K562 (cell line): ENCODE results near the gene UBE2H. TPM values are rescaled to one million over a fixed set of nuclear protein-coding genes. Genes with fewer than 3 reads are reported as not detected.

ENCODE experiments used
- ATAC-seq: fragments of 200-7000 bp; cut with Tn5 transposase; 3 replicates; pipeline ENCODE4 v1.9.1; 2020; ENCODE audit warnings: moderate library complexity
- BruUV-seq: library from RNA; stranded (reverse); fragments of 400-500 nt; replicated peaks from 2 replicates; lab custom pipeline; 2021; lab: Mats Ljungman, UMichigan
- CTCF ChIA-PET: fragments of 300-600 bp; formaldehyde crosslinking; extraction: SDS; loops from one replicate; lab custom pipeline; 2021; ENCODE audit warnings: low intra/inter-chr PET ratio; lab: Yijun Ruan, JAX
- POLR2A ChIA-PET: fragments of 300-600, 350-650 bp; sonication (Branson Sonifier 250); formaldehyde crosslinking; extraction: SDS; loops from one replicate; lab custom pipeline; 2021; ENCODE audit warnings: antibody characterized with exemption, inconsistent platforms; lab: Yijun Ruan, JAX
- DNase-seq, 4 experiments: peaks; one replicate each; pipeline versions ENCODE4 v3.0.0 to v3.0.0-alpha.2; 2011 to 2018; ENCODE audit warnings: low spot score in 3 of 4, mixed read lengths in 3 of 4; ENCODE audit errors: extremely low read depth in 1 of 4
- FAIRE-seq: peaks from 2 replicates; lab custom pipeline; 2011; peaks lifted over from hg19 to GRCh38; lab: Jason Lieb, UNC
- H2AFZ ChIP-seq: 2 replicates; pipeline ENCODE4 v1.6.0; 2011; ENCODE audit warnings: low read depth, low read length, control low read depth, inconsistent platforms
- H3K27ac ChIP-seq: fragments of 200-600 bp; 3 replicates; pipeline ENCODE4 v1.8.0; 2011; ENCODE audit warnings: low read depth, mild to moderate bottlenecking, control low read depth, inconsistent platforms, low read length, moderate library complexity, mixed read lengths; ENCODE audit errors: extremely low read depth
- H3K27me3 ChIP-seq, 2 experiments: fragments of 300-600 bp in 1 of 2; 2 replicates in 1 of 2; 3 replicates in 1 of 2; pipeline versions ENCODE4 v1.6.0 to v1.8.0; 2011; ENCODE audit warnings: inconsistent platforms in 2 of 2, low read length in 2 of 2, mild to moderate bottlenecking in 1 of 2, mixed read lengths in 1 of 2, moderate library complexity in 1 of 2; ENCODE audit not compliant: control insufficient read depth in 2 of 2, insufficient read depth in 2 of 2
- H3K36me3 ChIP-seq: fragments of 300-600 bp; 3 replicates; pipeline ENCODE4 v1.8.0; 2011; ENCODE audit warnings: mild to moderate bottlenecking, low read length, inconsistent platforms; ENCODE audit not compliant: control insufficient read depth, insufficient read depth
- H3K4me1 ChIP-seq, 2 experiments: fragments of 200-600 bp in 1 of 2; replicated peaks in 1 of 2; 2 replicates in 1 of 2; 3 replicates in 1 of 2; pipeline versions ENCODE4 v1.5.1 to v1.8.0; 2011; ENCODE audit warnings: inconsistent platforms in 2 of 2, low read length in 2 of 2, mild to moderate bottlenecking in 1 of 2, mixed read lengths in 1 of 2, moderate library complexity in 1 of 2; ENCODE audit not compliant: control insufficient read depth in 2 of 2, insufficient read depth in 2 of 2
- H3K4me2 ChIP-seq: 2 replicates; pipeline ENCODE4 v1.6.1; 2011; ENCODE audit warnings: low read length, control low read depth, inconsistent platforms, mixed read lengths; ENCODE audit not compliant: insufficient read depth
- H3K4me3 ChIP-seq: fragments of 200-600 bp; sonication (generic), shearing (Covaris generic); 2 replicates; pipeline ENCODE4 v1.5.1; 2016; ENCODE audit warnings: control low read depth, inconsistent platforms
- H3K79me2 ChIP-seq: fragments of 200-600 bp; 3 replicates; pipeline ENCODE4 v1.8.0; 2011; ENCODE audit warnings: low read length, inconsistent platforms; ENCODE audit not compliant: control insufficient read depth, insufficient read depth
- H3K9ac ChIP-seq, 2 experiments: 2 replicates each; pipeline versions ENCODE4 v1.6.0 to v1.6.1; 2011; ENCODE audit warnings: low read depth in 2 of 2, low read length in 2 of 2, control low read depth in 1 of 2, inconsistent platforms in 1 of 2, mild to moderate bottlenecking in 1 of 2, mixed read lengths in 1 of 2; ENCODE audit not compliant: insufficient read depth in 1 of 2
- H3K9me1 ChIP-seq: one replicate; pipeline ENCODE4 v1.6.0; 2011; ENCODE audit warnings: inconsistent platforms, mild to moderate bottlenecking, low read length, moderate library complexity; ENCODE audit not compliant: control insufficient read depth, insufficient read depth
- H3K9me3 ChIP-seq: replicated peaks from 2 replicates; pipeline ENCODE4 v1.5.1; 2011; ENCODE audit warnings: low read depth, low read length, inconsistent platforms; ENCODE audit not compliant: control insufficient read depth, insufficient read depth
- H4K20me1 ChIP-seq: replicated peaks from 2 replicates; pipeline ENCODE4 v1.6.1; 2011; ENCODE audit warnings: low read length, inconsistent platforms, mixed read lengths; ENCODE audit not compliant: control insufficient read depth, insufficient read depth
- MAFF ChIP-seq: IDR thresholded peaks from 2 replicates; pipeline ENCODE4 v1.6.1; 2012; ENCODE audit warnings: low read length, improper control_type of control experiment
- NEUROD1 ChIP-seq: fragments of 150-350 bp; IDR thresholded peaks from 2 replicates; pipeline ENCODE4 v1.6.1; 2014; ENCODE audit warnings: borderline replicate concordance, low read length, low read depth; ENCODE audit not compliant: partially characterized antibody
- RBM39 ChIP-seq: fragments of 200-400 bp; formaldehyde crosslinking; optimal IDR thresholded peaks from 2 replicates; pipeline ENCODE3; 2018; ENCODE audit warnings: low read depth, low read length
- SIN3B ChIP-seq: fragments of 450-650 bp; IDR thresholded peaks from 2 replicates; pipeline ENCODE4 v1.6.1; 2017; ENCODE audit warnings: low read depth, mild to moderate bottlenecking, moderate library complexity
- TAF7 ChIP-seq: fragments of 450-650 bp; IDR thresholded peaks from 2 replicates; pipeline ENCODE4 v1.6.1; 2016; ENCODE audit warnings: missing genetic modification characterization, missing compliant biosample characterization
- ZNF3 ChIP-seq: fragments of 250-450 bp; sonication (Bioruptor Pico); IDR thresholded peaks from 2 replicates; pipeline ENCODE4 v1.5.0; 2021; ENCODE audit warnings: mild to moderate bottlenecking, moderate library complexity
- WGBS: fragments of 100-300 bp; shearing (Covaris generic); methylation state at CpG from one replicate; pipeline ENCODE4 v1.1.6; 2016; ENCODE audit warnings: low coverage, mixed read lengths; ENCODE audit not compliant: insufficient coverage; ENCODE audit errors: missing lambda C conversion rate; 5-methylcytosine and 5-hydroxymethylcytosine counted together
- in situ Hi-C: fragments of 300-500 bp; cut with MboI; formaldehyde crosslinking; loops from 4 replicates; pipeline ENCODE4 v1.15.0; 2018; ENCODE audit warnings: inconsistent platforms, mixed read lengths
- intact Hi-C: fragments of 100-400 bp; cut with micrococcal nuclease; formaldehyde crosslinking; loops from 2 replicates; pipeline ENCODE4 v1.14.2; 2022
- polyA plus RNA-seq, 8 experiments: library from polyadenylated mRNA; depleted of rRNA in 4 of 8; stranded (reverse) in 5 of 8; unstranded in 3 of 8; fragments of >200 nt; fragmentation: Nextera tagmentation in 2 of 8; fragmentation: Illumina TruSeq in 1 of 8; extraction: Ambion mirVana in 2 of 8; extraction: Trizol in 1 of 8; gene quantifications; 2 replicates each; pipeline versions ENCODE4 v1.2.1 to v1.2.3, GENCODE V29; 2011 to 2014; ENCODE audit warnings: inconsistent platforms in 1 of 8, missing spikeins in 1 of 8
- total RNA-seq, 7 experiments: library from RNA; depleted of rRNA in 6 of 7; stranded (reverse); fragments of >200 nt in 6 of 7; fragmentation: Illumina TruSeq in 2 of 7; extraction: Trizol in 2 of 7; gene quantifications; 2 replicates each; pipeline versions ENCODE4 v1.2.1 to v1.2.3, GENCODE V29; 2011 to 2021; ENCODE audit warnings: low replicate concordance in 1 of 7
- TF ChIP-seq, protein P1 (sequence below): fragments of 450-650 bp; IDR thresholded peaks from 2 replicates; pipeline ENCODE4 v1.6.1; 2016; ENCODE audit warnings: antibody characterized with exemption

The UBE2H gene
- total and polyA plus RNA-seq, 9 of the 15 experiments (the other 6 are each of a cell fraction or from before 2014, with no cell fraction given) = 6.3 to 33.0 (median 13.3) TPM

GRCh38 chr7:129796186-129796775 lies 156.5 kb downstream of the UBE2H start:
- no peak overlapping the region for H3K4me3 ChIP-seq
- TF ChIP-seq NEUROD1 (no peak), RBM39 (no peak), TAF7 (tag) (no peak), SIN3B (no peak), MAFF (no peak), ZNF3 (CRISPR knock-in tag) (no peak)
- TF ChIP-seq, protein P1, sequence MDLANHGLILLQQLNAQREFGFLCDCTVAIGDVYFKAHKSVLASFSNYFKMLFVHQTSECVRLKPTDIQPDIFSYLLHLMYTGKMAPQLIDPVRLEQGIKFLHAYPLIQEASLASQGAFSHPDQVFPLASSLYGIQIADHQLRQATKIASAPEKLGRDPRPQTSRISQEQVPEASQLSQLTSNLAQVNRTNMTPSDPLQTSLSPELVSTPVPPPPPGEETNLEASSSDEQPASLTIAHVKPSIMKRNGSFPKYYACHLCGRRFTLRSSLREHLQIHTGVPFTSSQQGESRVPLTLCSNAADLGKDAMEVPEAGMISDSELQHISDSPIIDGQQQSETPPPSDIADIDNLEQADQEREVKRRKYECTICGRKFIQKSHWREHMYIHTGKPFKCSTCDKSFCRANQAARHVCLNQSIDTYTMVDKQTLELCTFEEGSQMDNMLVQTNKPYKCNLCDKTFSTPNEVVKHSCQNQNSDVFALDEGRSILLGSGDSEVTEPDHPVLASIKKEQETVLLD = no peak
- no peaks in the 10 kb centered on the region for H3K9me3 ChIP-seq
- 49% methylated on average over 9 of the region's 9 CpGs for WGBS
- H3K9ac ChIP-seq = peak overlapping the region in 1 of 2 experiments; percentile 18; a peak in 2 of 4 replicates
- ATAC-seq (no peak), DNase-seq (no peak), FAIRE-seq (no peak)
- BruUV-seq = no TSS peak
- intact Hi-C loops = no loop called here
- H3K27ac ChIP-seq = no peak overlapping the region
- H3K27me3 ChIP-seq = no peaks in the 10 kb centered on the region
- CTCF ChIA-PET = no interaction called here
- H3K9me1 ChIP-seq = no peaks in the 10 kb centered on the region
- in situ Hi-C loops = no loop called here
- H2AFZ ChIP-seq = no peak overlapping the region
- H3K79me2 ChIP-seq = no peaks in the 10 kb centered on the region
- 0 out of 2 replicates have a peak, but pooled peaks cover 3% of the 10 kb centered on the region for H4K20me1 ChIP-seq
- H3K36me3 ChIP-seq = no peaks in the 10 kb centered on the region
- H3K4me2 ChIP-seq = no peak overlapping the region
- peaks cover 0 to 17% of the 10 kb centered on the region in 2 experiments; a peak in 3 of 5 replicates for H3K4me1 ChIP-seq
- POLR2A ChIA-PET = interaction anchor here (1.0 kb wide), 1 partner anchor 8 kb away, joined by 3 read pairs; no protein-coding TSS in a partner anchor
